Measurements from ENCODE around the gene DOCK10. TPM values are rescaled to one million over a fixed set of nuclear protein-coding genes. Genes with fewer than 3 reads are reported as not detected.

Gene DOCK10
- total RNA-seq = 50.7 TPM

GRCh38 chr2:225041851-225042799 is at the start of gene DOCK10:
Gene DOCK10 (minus strand): TSS chr2:225042468. CDS start chr2:225042374, 94 bp downstream.
- peak; percentile 32 for ATAC-seq
- intact Hi-C loops (cut with DNase I) = no loop called here
- no peak for DNase-seq (ENCODE audit: low spot score)

- ATAC-seq (no peak), DNase-seq (ENCODE audit: low spot score) (no peak)
- intact Hi-C loops (cut with DNase I) = no loop called here
Measured at GRCh38 chr2:225091336-225091735, 49.1 kb upstream of the DOCK10 start.

GRCh38 chr2:225090746-225091145 is 48.5 kb upstream of the DOCK10 start:
- intact Hi-C loops (cut with DNase I) = no loop called here
- ATAC-seq (no peak), DNase-seq (ENCODE audit: low spot score) (no peak)

- ATAC-seq = no peak
- no peak for DNase-seq (ENCODE audit: low spot score)
- intact Hi-C loops (cut with DNase I) = no loop called here
Measured at GRCh38 chr2:225086915-225087314, 44.6 kb upstream of the DOCK10 start.

GRCh38 chr2:225086439-225086838 is 44.2 kb upstream of the DOCK10 start:
- intact Hi-C loops (cut with DNase I) = no loop called here
- DNase-seq (ENCODE audit: low spot score) (no peak), ATAC-seq (no peak)

- no peak for ATAC-seq
- intact Hi-C loops (cut with DNase I) = no loop called here
- no peak for DNase-seq (ENCODE audit: low spot score)
Measured at GRCh38 chr2:225083276-225083675, 41.0 kb upstream of the DOCK10 start.

- no peak for ATAC-seq
- no peak for DNase-seq (ENCODE audit: low spot score)
- intact Hi-C loops (cut with DNase I) = no loop called here
Measured at GRCh38 chr2:225076125-225076524, 33.9 kb upstream of the DOCK10 start.

- ATAC-seq = no peak
- DNase-seq (ENCODE audit: low spot score) = no peak
- intact Hi-C loops (cut with DNase I) = no loop called here
Measured at GRCh38 chr2:225074919-225075681, 32.8 kb upstream of the DOCK10 start.

GRCh38 chr2:225074366-225074765 is 32.1 kb upstream of the DOCK10 start:
- intact Hi-C loops (cut with DNase I) = no loop called here
- no peak for DNase-seq (ENCODE audit: low spot score)
- ATAC-seq = no peak

GRCh38 chr2:225073198-225073597 is 30.9 kb upstream of the DOCK10 start:
- intact Hi-C loops (cut with DNase I) = no loop called here
- ATAC-seq (no peak), DNase-seq (ENCODE audit: low spot score) (no peak)

GRCh38 chr2:225072444-225072843 is 30.2 kb upstream of the DOCK10 start:
- ATAC-seq (no peak), DNase-seq (ENCODE audit: low spot score) (no peak)
- intact Hi-C loops (cut with DNase I) = no loop called here

GRCh38 chr2:225070811-225071210 is 28.5 kb upstream of the DOCK10 start:
- ATAC-seq (no peak), DNase-seq (ENCODE audit: low spot score) (no peak)
- intact Hi-C loops (cut with DNase I) = no loop called here

- intact Hi-C loops (cut with DNase I) = no loop called here
- no peak for ATAC-seq
- no peak for DNase-seq (ENCODE audit: low spot score)
Measured at GRCh38 chr2:225069966-225070365, 27.7 kb upstream of the DOCK10 start.

GRCh38 chr2:225069477-225069876 is 27.2 kb upstream of the DOCK10 start:
- intact Hi-C loops (cut with DNase I) = no loop called here
- no peak for ATAC-seq
- no peak for DNase-seq (ENCODE audit: low spot score)

GRCh38 chr2:225065882-225066281 is 23.6 kb upstream of the DOCK10 start:
- intact Hi-C loops (cut with DNase I) = no loop called here
- no peak for ATAC-seq

GRCh38 chr2:225064928-225065327 is 22.7 kb upstream of the DOCK10 start:
- DNase-seq (ENCODE audit: low spot score) (no peak), ATAC-seq (no peak)
- intact Hi-C loops (cut with DNase I) = no loop called here

More at GRCh38 chr2:225065882-225066281, 23.6 kb upstream of the DOCK10 start:
- no peak for DNase-seq (ENCODE audit: low spot score)

- intact Hi-C loops (cut with DNase I) = no loop called here
- ATAC-seq (no peak), DNase-seq (ENCODE audit: low spot score) (no peak)
Measured at GRCh38 chr2:225064362-225064761, 22.1 kb upstream of the DOCK10 start.

GRCh38 chr2:225056330-225057073 is 14.2 kb upstream of the DOCK10 start:
- intact Hi-C loops (cut with DNase I) = no loop called here
- DNase-seq (ENCODE audit: low spot score) (no peak), ATAC-seq (no peak)

GRCh38 chr2:225055714-225056113 is 13.4 kb upstream of the DOCK10 start:
- ATAC-seq (no peak), DNase-seq (ENCODE audit: low spot score) (no peak)
- intact Hi-C loops (cut with DNase I) = no loop called here

All from sciatic nerve (tissue), 2 donors.